ENCODE results near the gene TOP1.

Gene TOP1

GRCh38 chr20:41173161-41173721, 144.6 kb downstream of the TOP1 start:
- peak; percentile 57 for DNase-seq (ENCODE audit: low read depth, low spot score)
- Histone ChIP-seq H3K4me3 (ENCODE audit: insufficient read length, low read depth) (no peak overlapping the region), H3K36me3 (ENCODE audit: insufficient read depth, insufficient read length, low read length) (peaks cover 94% of the 10 kb centered on the region), H3K27me3 (ENCODE audit: insufficient read depth, insufficient read length) (no peaks in the 10 kb centered on the region), H3K9me3 (ENCODE audit: insufficient read depth, low read length) (no peaks in the 10 kb centered on the region), H3K9ac (ENCODE audit: insufficient read length, low read depth) (no peak overlapping the region), H3K4me1 (ENCODE audit: insufficient read depth, insufficient read length) (peaks cover 19% of the 10 kb centered on the region)
- TF ChIP-seq YY1 (IDR thresholded peaks at IDR 0.05; ENCODE audit: insufficient read depth, insufficient read length): no peak
- no peak for TF ChIP-seq SUZ12 (IDR thresholded peaks at IDR 0.05; ENCODE audit: extremely low read depth, insufficient read depth, insufficient read length)
- TF ChIP-seq ZNF274 (IDR thresholded peaks at IDR 0.05; ENCODE audit: low read depth, low read length): no peak

- DNase-seq (ENCODE audit: low read depth, low spot score): no peak
- H3K9me3 ChIP-seq (ENCODE audit: insufficient read depth, low read length): no peaks in the 10 kb centered on the region
- H3K36me3 ChIP-seq (ENCODE audit: insufficient read depth, insufficient read length, low read length): peaks cover 94% of the 10 kb centered on the region
- H3K4me1 ChIP-seq (ENCODE audit: insufficient read depth, insufficient read length): peaks cover 20% of the 10 kb centered on the region
- TF ChIP-seq SUZ12 (IDR thresholded peaks at IDR 0.05; ENCODE audit: extremely low read depth, insufficient read depth, insufficient read length): no peak
- TF ChIP-seq ZNF274 (IDR thresholded peaks at IDR 0.05; ENCODE audit: low read depth, low read length): no peak
- TF ChIP-seq YY1 (IDR thresholded peaks at IDR 0.05; ENCODE audit: insufficient read depth, insufficient read length): no peak
- no peak overlapping the region for H3K9ac ChIP-seq (ENCODE audit: insufficient read length, low read depth)
- H3K4me3 ChIP-seq (ENCODE audit: insufficient read length, low read depth): no peak overlapping the region
- no peaks in the 10 kb centered on the region for H3K27me3 ChIP-seq (ENCODE audit: insufficient read depth, insufficient read length)
These were observed 145.2 kb downstream of the TOP1 start for GRCh38 chr20:41173791-41174341.
